ENCODE results near the gene PRAME.
"Not testable (repeated sequence)": the region's sequence is repeated elsewhere in the genome, so short reads cannot be mapped to it uniquely, and the experiment has no call there.

Gene PRAME

GRCh38 chr22:22521631-22522030 is 37.4 kb downstream of the PRAME start:
- DNase-seq (ENCODE audit: low spot score) = no peak
- no peak for FAIRE-seq

- no peak for FAIRE-seq
These were observed 38.1 kb downstream of the PRAME start for GRCh38 chr22:22520667-22521602.

GRCh38 chr22:22520020-22520656 is 38.9 kb downstream of the PRAME start, which contains the start of gene ZNF280A:
ZNF280A (minus strand) TSS chr22:22520270; CDS start chr22:22515630, 4,640 bp downstream.
- DNase-seq (ENCODE audit: low spot score) (no peak), FAIRE-seq (no peak)

More at GRCh38 chr22:22520667-22521602, 38.1 kb downstream of the PRAME start:
- no peak for DNase-seq (ENCODE audit: low spot score)

- no peak for FAIRE-seq
These were observed 39.5 kb downstream of the PRAME start for GRCh38 chr22:22519591-22519990.

GRCh38 chr22:22516992-22517391 is 42.1 kb downstream of the PRAME start:
- no peak for FAIRE-seq
- no peak for DNase-seq (ENCODE audit: low spot score)

More at GRCh38 chr22:22519591-22519990, 39.5 kb downstream of the PRAME start:
- no peak for DNase-seq (ENCODE audit: low spot score)

- FAIRE-seq (no peak), DNase-seq (ENCODE audit: low spot score) (no peak)
These were observed 43.2 kb downstream of the PRAME start for GRCh38 chr22:22515890-22516289.

GRCh38 chr22:22514431-22514830 is 44.6 kb downstream of the PRAME start:
- DNase-seq (ENCODE audit: low spot score); FAIRE-seq: not testable (repeated sequence)

- FAIRE-seq (no peak), DNase-seq (ENCODE audit: low spot score) (no peak)
These were observed 45.4 kb downstream of the PRAME start for GRCh38 chr22:22513619-22514018.

- DNase-seq (ENCODE audit: low spot score) (no peak), FAIRE-seq (no peak)
These were observed 46.1 kb downstream of the PRAME start for GRCh38 chr22:22512951-22513350.

- not testable (repeated sequence) for FAIRE-seq; DNase-seq (ENCODE audit: low spot score)
These were observed 48.2 kb downstream of the PRAME start for GRCh38 chr22:22510833-22511232.

- not testable (repeated sequence) for FAIRE-seq
These were observed 49.2 kb downstream of the PRAME start for GRCh38 chr22:22509912-22510311.

GRCh38 chr22:22508274-22509176 is 50.5 kb downstream of the PRAME start, which contains the start of gene ZNF280B:
ZNF280B (minus strand) TSS chr22:22508742; CDS start chr22:22489398, 19,344 bp downstream.
- FAIRE-seq (no peak), DNase-seq (ENCODE audit: low spot score) (peak; percentile 57)

More at GRCh38 chr22:22509912-22510311, 49.2 kb downstream of the PRAME start:
- not testable (repeated sequence) for DNase-seq (ENCODE audit: low spot score)

- FAIRE-seq (no peak), DNase-seq (ENCODE audit: low spot score) (no peak)
These were observed 51.3 kb downstream of the PRAME start for GRCh38 chr22:22507743-22508273.

GRCh38 chr22:22506736-22507135 is 52.3 kb downstream of the PRAME start:
- no peak for FAIRE-seq

GRCh38 chr22:22498267-22498666 is 60.8 kb downstream of the PRAME start:
- FAIRE-seq (no peak), DNase-seq (ENCODE audit: low spot score) (no peak)

More at GRCh38 chr22:22506736-22507135, 52.3 kb downstream of the PRAME start:
- no peak for DNase-seq (ENCODE audit: low spot score)

Data from RCC 7860 (cell line).